Measurements from ENCODE around the gene PRAMEF20. TPM values are rescaled to one million over a fixed set of nuclear protein-coding genes. Genes with fewer than 3 reads are reported as not detected.
"Not testable (repeated sequence)": the region's sequence is repeated elsewhere in the genome, so short reads cannot be mapped to it uniquely, and the experiment has no call there.

PRAMEF20 gene
- not detected for polyA plus RNA-seq (ENCODE audit: insufficient read length in 3 of 3)

- DNase-seq (ENCODE audit: low read depth in 3 of 3, low spot score in 2 of 3), result not testable (repeated sequence)
These were observed at the start of gene PRAMEF20 for GRCh38 chr1:13410150-13410549. TSS of gene PRAMEF20 (plus strand) at chr1:13410450. CDS start at chr1:13416355, 5,905 bp downstream.

- not testable (repeated sequence) for DNase-seq (ENCODE audit: low read depth in 3 of 3, low spot score in 2 of 3)
These were observed 47.9 kb upstream of the PRAMEF20 start for GRCh38 chr1:13362364-13362763.

- not testable (repeated sequence) for DNase-seq (ENCODE audit: low read depth in 3 of 3, low spot score in 2 of 3)
These were observed 45.3 kb upstream of the PRAMEF20 start for GRCh38 chr1:13364928-13365327.

- not testable (repeated sequence) for DNase-seq (ENCODE audit: low read depth in 3 of 3, low spot score in 2 of 3)
These were observed 43.7 kb upstream of the PRAMEF20 start for GRCh38 chr1:13366536-13366935.

GRCh38 chr1:13368544-13368943, 41.7 kb upstream of the PRAMEF20 start:
- DNase-seq (ENCODE audit: low read depth in 3 of 3, low spot score in 2 of 3), result not testable (repeated sequence)

- not testable (repeated sequence) for DNase-seq (ENCODE audit: low read depth in 3 of 3, low spot score in 2 of 3)
These were observed 31.3 kb upstream of the PRAMEF20 start for GRCh38 chr1:13378983-13379382.

GRCh38 chr1:13380380-13380779, 29.9 kb upstream of the PRAMEF20 start:
- not testable (repeated sequence) for DNase-seq (ENCODE audit: low read depth in 3 of 3, low spot score in 2 of 3)

- not testable (repeated sequence) for DNase-seq (ENCODE audit: low read depth in 3 of 3, low spot score in 2 of 3)
These were observed 20.9 kb upstream of the PRAMEF20 start, which contains the start of gene PRAMEF17 for GRCh38 chr1:13389332-13389731. TSS of gene PRAMEF17 (plus strand) at chr1:13389632. CDS start at chr1:13389658, 26 bp downstream.

- not testable (repeated sequence) for DNase-seq (ENCODE audit: low read depth in 3 of 3, low spot score in 2 of 3)
These were observed 17.2 kb upstream of the PRAMEF20 start for GRCh38 chr1:13393004-13393403.

- DNase-seq (ENCODE audit: low read depth in 3 of 3, low spot score in 2 of 3), result not testable (repeated sequence)
These were observed 15.5 kb upstream of the PRAMEF20 start for GRCh38 chr1:13394761-13395160.

GRCh38 chr1:13395311-13395710, 14.9 kb upstream of the PRAMEF20 start:
- DNase-seq (ENCODE audit: low read depth in 3 of 3, low spot score in 2 of 3), result not testable (repeated sequence)

- no peak for DNase-seq (ENCODE audit: low read depth in 3 of 3, low spot score in 2 of 3)
These were observed 2.4 kb upstream of the PRAMEF20 start for GRCh38 chr1:13407811-13408210.

- no peak for DNase-seq (ENCODE audit: low read depth in 3 of 3, low spot score in 2 of 3)
These were observed 20.2 kb downstream of the PRAMEF20 start for GRCh38 chr1:13430495-13430894.

- DNase-seq (ENCODE audit: low read depth in 3 of 3, low spot score in 2 of 3), result no peak
These were observed 22.0 kb downstream of the PRAMEF20 start for GRCh38 chr1:13432251-13432650.

- not testable (repeated sequence) for DNase-seq (ENCODE audit: low read depth in 3 of 3, low spot score in 2 of 3)
These were observed 23.6 kb downstream of the PRAMEF20 start for GRCh38 chr1:13433694-13434358.

- no peak for DNase-seq (ENCODE audit: low read depth in 3 of 3, low spot score in 2 of 3)
These were observed 25.2 kb downstream of the PRAMEF20 start for GRCh38 chr1:13435458-13435857.

- DNase-seq (ENCODE audit: low read depth in 3 of 3, low spot score in 2 of 3), result not testable (repeated sequence)
These were observed 29.0 kb downstream of the PRAMEF20 start for GRCh38 chr1:13439104-13439783.

GRCh38 chr1:13443335-13443979, 33.2 kb downstream of the PRAMEF20 start:
- no peak for DNase-seq (ENCODE audit: low read depth in 3 of 3, low spot score in 2 of 3)

- no peak for DNase-seq (ENCODE audit: low read depth in 3 of 3, low spot score in 2 of 3)
These were observed 40.0 kb downstream of the PRAMEF20 start for GRCh38 chr1:13450204-13450603.

GRCh38 chr1:13451399-13451965, 41.2 kb downstream of the PRAMEF20 start:
- DNase-seq (ENCODE audit: low read depth in 3 of 3, low spot score in 2 of 3), result no peak

- DNase-seq (ENCODE audit: low read depth in 3 of 3, low spot score in 2 of 3), result no peak
These were observed 46.8 kb downstream of the PRAMEF20 start for GRCh38 chr1:13456904-13457532.
